ENCODE data around the gene FN1. TPM values are rescaled to one million over a fixed set of nuclear protein-coding genes. Genes with fewer than 3 reads are reported as not detected.

The FN1 gene
- total RNA-seq, 1 experiment from 2014 or later, result 39.4 TPM

DNA sequence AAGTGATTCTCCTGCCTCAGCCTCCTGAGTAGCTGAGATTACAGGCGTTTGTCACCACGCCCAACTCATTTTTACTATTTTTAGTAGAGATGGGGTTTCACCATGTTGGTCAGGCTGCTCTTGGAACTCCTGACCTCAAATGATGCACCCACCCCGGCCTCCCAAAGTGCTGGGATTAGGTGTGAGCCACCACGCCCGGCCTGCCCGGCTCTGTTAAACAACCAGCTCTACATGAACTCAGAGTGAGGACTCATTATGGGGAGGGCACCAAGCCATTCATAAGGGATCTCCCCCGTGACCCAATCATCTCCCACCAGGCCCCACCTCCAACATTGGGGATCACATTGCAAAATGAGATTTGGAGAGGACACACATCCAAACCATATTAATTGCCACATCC is 115.2 kb downstream of the FN1 start:
- intact Hi-C loops (cut with micrococcal nuclease; ENCODE audit: unreplicated experiment), result no loop called here
- peaks cover 14% of the 10 kb centered on the region for H4K20me1 ChIP-seq (ENCODE audit: insufficient read depth)
- peaks cover 7% of the 10 kb centered on the region; the same call in 1 of the 2 replicates for H3K4me1 ChIP-seq (replicated peaks; ENCODE audit: insufficient read depth)
- H3K4me3 ChIP-seq, result no peak overlapping the region
- H2AFZ ChIP-seq, result no peak overlapping the region
- ChIA-PET CTCF (no interaction called here), POLR2A (ENCODE audit: unreplicated experiment) (no interaction called here)
- H3K79me2 ChIP-seq (ENCODE audit: low read depth), result peaks cover 86% of the 10 kb centered on the region
- no peak for TF ChIP-seq EZH2 (IDR thresholded peaks at IDR 0.05; ENCODE audit: low read depth)
- TF ChIP-seq, protein P1, sequence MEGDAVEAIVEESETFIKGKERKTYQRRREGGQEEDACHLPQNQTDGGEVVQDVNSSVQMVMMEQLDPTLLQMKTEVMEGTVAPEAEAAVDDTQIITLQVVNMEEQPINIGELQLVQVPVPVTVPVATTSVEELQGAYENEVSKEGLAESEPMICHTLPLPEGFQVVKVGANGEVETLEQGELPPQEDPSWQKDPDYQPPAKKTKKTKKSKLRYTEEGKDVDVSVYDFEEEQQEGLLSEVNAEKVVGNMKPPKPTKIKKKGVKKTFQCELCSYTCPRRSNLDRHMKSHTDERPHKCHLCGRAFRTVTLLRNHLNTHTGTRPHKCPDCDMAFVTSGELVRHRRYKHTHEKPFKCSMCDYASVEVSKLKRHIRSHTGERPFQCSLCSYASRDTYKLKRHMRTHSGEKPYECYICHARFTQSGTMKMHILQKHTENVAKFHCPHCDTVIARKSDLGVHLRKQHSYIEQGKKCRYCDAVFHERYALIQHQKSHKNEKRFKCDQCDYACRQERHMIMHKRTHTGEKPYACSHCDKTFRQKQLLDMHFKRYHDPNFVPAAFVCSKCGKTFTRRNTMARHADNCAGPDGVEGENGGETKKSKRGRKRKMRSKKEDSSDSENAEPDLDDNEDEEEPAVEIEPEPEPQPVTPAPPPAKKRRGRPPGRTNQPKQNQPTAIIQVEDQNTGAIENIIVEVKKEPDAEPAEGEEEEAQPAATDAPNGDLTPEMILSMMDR (conservative IDR thresholded peaks at IDR 0.05), result no peak
- H3K4me2 ChIP-seq, result no peak overlapping the region
- H3K27me3 ChIP-seq (ENCODE audit: insufficient read depth, low read depth), result no peaks in the 10 kb centered on the region
- H3K9me2 ChIP-seq (ENCODE audit: insufficient read depth), result no peaks in the 10 kb centered on the region
- no peak for DNase-seq
- H3F3A ChIP-seq (ENCODE audit: insufficient read depth, low read depth), result peaks cover 26% of the 10 kb centered on the region
- 0 out of 2 replicates have a peak, but pooled peaks cover 4% of the 10 kb centered on the region for H3K9me3 ChIP-seq (ENCODE audit: insufficient read depth, low read depth)
- H3K27ac ChIP-seq, result no peak overlapping the region
- peaks cover 84% of the 10 kb centered on the region for H3K36me3 ChIP-seq (ENCODE audit: low read depth)
- BruUV-seq (replicated peaks), result no TSS peak

GRCh38 chr2:215320102-215320501 is 115.8 kb downstream of the FN1 start:
- Histone ChIP-seq H3K9me2 (ENCODE audit: insufficient read depth) (no peaks in the 10 kb centered on the region), H2AFZ (no peak overlapping the region), H3K79me2 (ENCODE audit: low read depth) (peaks cover 89% of the 10 kb centered on the region), H3K9me3 (ENCODE audit: insufficient read depth, low read depth) (0 out of 2 replicates have a peak, but pooled peaks cover 3% of the 10 kb centered on the region), H3K36me3 (ENCODE audit: low read depth) (peaks cover 85% of the 10 kb centered on the region), H3K4me2 (no peak overlapping the region), H3F3A (ENCODE audit: insufficient read depth, low read depth) (peaks cover 26% of the 10 kb centered on the region), H3K4me3 (no peak overlapping the region), H3K4me1 (replicated peaks; ENCODE audit: insufficient read depth) (peaks cover 13% of the 10 kb centered on the region), H3K27me3 (ENCODE audit: insufficient read depth, low read depth) (no peaks in the 10 kb centered on the region), H3K27ac (no peak overlapping the region), H4K20me1 (ENCODE audit: insufficient read depth) (peaks cover 14% of the 10 kb centered on the region)
- no peak for DNase-seq
- POLR2A ChIA-PET (ENCODE audit: unreplicated experiment), result no interaction called here
- CTCF ChIA-PET, result no interaction called here
- BruUV-seq (replicated peaks), result no TSS peak
- TF ChIP-seq EZH2 (IDR thresholded peaks at IDR 0.05; ENCODE audit: low read depth), result no peak
- TF ChIP-seq, protein P1 (conservative IDR thresholded peaks at IDR 0.05), result no peak
- intact Hi-C loops (cut with micrococcal nuclease; ENCODE audit: unreplicated experiment), result no loop called here

- Histone ChIP-seq H3K9me3 (ENCODE audit: insufficient read depth, low read depth) (no peaks in the 10 kb centered on the region), H4K20me1 (ENCODE audit: insufficient read depth) (peaks cover 13% of the 10 kb centered on the region), H3K27me3 (ENCODE audit: insufficient read depth, low read depth) (no peaks in the 10 kb centered on the region), H3K4me2 (no peak overlapping the region), H3K79me2 (ENCODE audit: low read depth) (peaks cover 89% of the 10 kb centered on the region), H2AFZ (no peak overlapping the region), H3F3A (ENCODE audit: insufficient read depth, low read depth) (peaks cover 22% of the 10 kb centered on the region), H3K36me3 (ENCODE audit: low read depth) (peaks cover 82% of the 10 kb centered on the region), H3K4me1 (replicated peaks; ENCODE audit: insufficient read depth) (peaks cover 19% of the 10 kb centered on the region), H3K9me2 (ENCODE audit: insufficient read depth) (no peaks in the 10 kb centered on the region), H3K4me3 (no peak overlapping the region), H3K27ac (no peak overlapping the region)
- POLR2A ChIA-PET (ENCODE audit: unreplicated experiment), result no interaction called here
- no peak for TF ChIP-seq EZH2 (IDR thresholded peaks at IDR 0.05; ENCODE audit: low read depth)
- TF ChIP-seq, protein P1 (conservative IDR thresholded peaks at IDR 0.05), result no peak
- intact Hi-C loops (cut with micrococcal nuclease; ENCODE audit: unreplicated experiment), result no loop called here
- BruUV-seq (replicated peaks), result no TSS peak
- CTCF ChIA-PET, result interaction anchor here (0.6 kb wide), 1 partner anchor 123 kb away, joined by 10 read pairs; no protein-coding TSS in a partner anchor
- no peak for DNase-seq
Observed at GRCh38 chr2:215319500-215319899, 116.4 kb downstream of the FN1 start.

Data from PC-9 (cell line).